ENCODE results near the gene FMO5.
"Not testable (repeated sequence)": the region's sequence is repeated elsewhere in the genome, so short reads cannot be mapped to it uniquely, and the experiment has no call there.

The FMO5 gene

DNA sequence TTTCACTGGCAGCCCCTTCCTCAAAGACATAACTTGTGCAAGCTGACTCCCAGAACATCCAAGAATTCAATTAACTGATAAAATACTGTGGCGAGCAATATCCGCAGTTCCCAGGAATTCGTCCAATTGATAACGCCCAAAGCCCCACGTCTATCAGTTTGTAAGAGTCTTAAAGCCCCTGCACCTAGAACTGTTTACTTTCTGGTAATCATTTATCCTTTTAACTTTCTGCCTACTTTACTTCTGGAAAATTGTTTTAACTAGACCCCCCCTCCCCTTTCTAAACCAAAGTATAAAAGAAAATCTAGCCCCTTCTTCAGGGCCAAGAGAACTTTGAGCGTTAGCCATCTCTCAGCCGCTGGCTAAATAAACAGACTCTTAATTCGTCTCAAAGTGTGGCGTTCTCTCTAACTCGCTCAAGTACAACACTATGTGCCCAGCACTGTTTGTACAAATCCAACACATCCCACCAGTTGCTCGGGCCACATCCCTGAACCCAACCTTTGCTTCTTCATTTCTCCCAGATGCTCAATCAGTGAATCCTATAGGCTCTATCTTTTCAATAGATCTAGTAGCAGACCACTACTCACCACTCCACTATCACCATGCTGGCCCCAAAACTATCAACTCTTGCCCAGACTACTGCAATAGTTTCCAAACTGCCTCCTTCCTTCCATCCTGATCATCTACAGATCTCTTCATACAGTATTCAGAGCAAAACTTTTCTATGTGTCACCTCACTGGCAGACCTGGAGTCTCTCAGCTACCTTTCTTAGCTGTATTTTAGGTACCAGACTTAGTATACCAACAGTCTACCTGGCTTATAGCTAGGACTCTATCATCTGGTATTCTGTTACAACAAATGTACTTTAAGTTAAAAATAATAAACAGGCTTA lies 14.0 kb upstream of the FMO5 start:
- Histone ChIP-seq H3K27me3 (ENCODE audit: control insufficient read depth, insufficient read depth, low read length) (no peaks in the 10 kb centered on the region), H3K27ac (ENCODE audit: low read depth, low read length) (no peak overlapping the region), H3K9me3 (ENCODE audit: control insufficient read depth, insufficient read depth, low read depth, low read length) (peaks cover 30% of the 10 kb centered on the region), H3K4me1 (ENCODE audit: control insufficient read depth, insufficient read depth, low read length) (peaks cover 25% of the 10 kb centered on the region), H3K4me3 (ENCODE audit: low read depth, low read length) (no peak overlapping the region), H3K36me3 (ENCODE audit: control insufficient read depth, insufficient read depth, low read length) (no peaks in the 10 kb centered on the region), H3K9ac (ENCODE audit: low read length) (no peak overlapping the region)

DNA sequence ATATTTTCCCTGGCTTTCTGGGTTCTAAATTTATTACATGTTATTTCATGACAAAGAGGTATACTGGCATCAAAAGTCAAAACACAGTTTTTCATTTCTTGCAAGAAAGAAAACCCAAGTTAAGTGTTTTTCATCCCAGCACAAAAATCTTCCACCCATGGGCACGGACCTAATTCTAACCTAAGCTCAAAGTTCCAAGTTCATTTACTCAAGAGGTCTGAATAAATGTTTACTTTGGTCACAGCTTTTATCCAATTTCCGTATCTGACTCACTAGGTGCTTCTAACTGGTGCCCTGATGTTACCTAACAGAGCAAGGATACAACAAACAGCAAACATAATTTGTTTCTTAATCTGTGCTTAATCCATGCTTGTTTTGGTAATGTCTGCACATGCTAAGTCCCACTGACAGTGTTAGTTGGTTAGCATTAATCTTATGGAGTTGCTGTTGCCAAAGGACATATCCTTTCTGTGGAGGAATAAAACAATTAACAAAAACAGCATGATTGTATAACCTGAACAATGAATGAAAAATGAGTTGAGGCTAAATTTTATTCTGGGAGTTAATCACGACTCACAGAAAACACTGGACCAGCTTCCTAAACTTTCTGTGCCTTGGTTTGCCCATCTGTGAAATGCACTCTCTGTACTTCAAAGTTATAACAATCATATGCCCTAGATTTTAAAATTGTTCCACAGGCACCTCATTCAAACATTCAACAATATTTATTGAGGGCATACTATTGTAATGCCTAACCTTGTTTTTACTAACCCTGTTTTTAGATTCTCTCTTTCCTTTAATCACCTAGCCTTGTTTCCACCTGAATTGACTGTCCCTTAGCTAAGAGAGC lies 13.1 kb upstream of the FMO5 start:
- Histone ChIP-seq H3K27ac (ENCODE audit: low read depth, low read length) (no peak overlapping the region), H3K9ac (ENCODE audit: low read length) (no peak overlapping the region), H3K27me3 (ENCODE audit: control insufficient read depth, insufficient read depth, low read length) (no peaks in the 10 kb centered on the region), H3K36me3 (ENCODE audit: control insufficient read depth, insufficient read depth, low read length) (no peaks in the 10 kb centered on the region), H3K4me1 (ENCODE audit: control insufficient read depth, insufficient read depth, low read length) (peaks cover 25% of the 10 kb centered on the region), H3K4me3 (ENCODE audit: low read depth, low read length) (no peak overlapping the region), H3K9me3 (ENCODE audit: control insufficient read depth, insufficient read depth, low read depth, low read length) (peaks cover 31% of the 10 kb centered on the region)

DNA sequence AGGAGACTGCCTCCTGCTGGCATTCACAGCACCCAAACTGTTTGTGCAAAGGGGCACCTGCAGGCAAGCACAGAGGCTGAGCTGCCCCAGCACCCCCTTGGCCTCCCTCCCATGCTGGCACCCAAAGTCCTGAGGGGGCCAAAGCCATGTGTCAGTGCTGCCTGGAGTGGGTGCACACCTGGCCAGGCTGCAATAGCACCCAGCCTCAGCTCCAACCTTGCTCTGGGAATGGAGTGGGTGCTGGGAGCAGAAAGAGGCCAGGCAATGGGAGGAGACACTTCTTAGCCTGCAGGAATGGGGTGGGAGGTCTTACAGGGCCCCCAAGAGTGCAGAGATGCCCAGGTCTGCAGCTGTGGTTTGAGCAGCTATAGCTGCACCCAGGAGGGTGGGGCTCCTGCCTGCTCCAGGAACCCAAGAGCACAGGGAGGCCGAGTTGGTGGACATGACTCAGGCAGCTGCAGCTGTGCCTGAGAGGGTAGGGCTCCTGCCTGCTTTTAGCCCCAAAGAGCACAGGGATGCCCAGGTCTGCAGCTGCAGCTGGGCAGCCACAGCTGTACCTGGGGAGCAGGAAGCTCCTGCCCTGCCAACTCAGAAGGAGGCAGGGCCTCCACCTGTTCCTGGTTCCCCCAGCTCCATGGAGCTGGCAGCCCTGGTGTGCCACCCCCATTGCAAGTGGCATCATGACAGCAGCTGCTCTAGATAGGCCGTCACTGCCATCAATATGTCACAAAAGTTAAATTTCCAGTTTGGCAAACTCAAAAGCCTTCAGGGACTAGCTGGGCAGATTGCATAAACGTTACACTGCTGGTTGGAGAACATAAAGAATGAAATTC lies 12.0 kb upstream of the FMO5 start:
- no peaks in the 10 kb centered on the region for H3K36me3 ChIP-seq (ENCODE audit: control insufficient read depth, insufficient read depth, low read length)
- no peak overlapping the region for H3K27ac ChIP-seq (ENCODE audit: low read depth, low read length)
- no peak overlapping the region for H3K4me3 ChIP-seq (ENCODE audit: low read depth, low read length)
- H3K9me3 ChIP-seq (ENCODE audit: control insufficient read depth, insufficient read depth, low read depth, low read length), result peaks cover 33% of the 10 kb centered on the region
- H3K27me3 ChIP-seq (ENCODE audit: control insufficient read depth, insufficient read depth, low read length), result no peaks in the 10 kb centered on the region
- peaks cover 25% of the 10 kb centered on the region for H3K4me1 ChIP-seq (ENCODE audit: control insufficient read depth, insufficient read depth, low read length)
- no peak overlapping the region for H3K9ac ChIP-seq (ENCODE audit: low read length)

DNA sequence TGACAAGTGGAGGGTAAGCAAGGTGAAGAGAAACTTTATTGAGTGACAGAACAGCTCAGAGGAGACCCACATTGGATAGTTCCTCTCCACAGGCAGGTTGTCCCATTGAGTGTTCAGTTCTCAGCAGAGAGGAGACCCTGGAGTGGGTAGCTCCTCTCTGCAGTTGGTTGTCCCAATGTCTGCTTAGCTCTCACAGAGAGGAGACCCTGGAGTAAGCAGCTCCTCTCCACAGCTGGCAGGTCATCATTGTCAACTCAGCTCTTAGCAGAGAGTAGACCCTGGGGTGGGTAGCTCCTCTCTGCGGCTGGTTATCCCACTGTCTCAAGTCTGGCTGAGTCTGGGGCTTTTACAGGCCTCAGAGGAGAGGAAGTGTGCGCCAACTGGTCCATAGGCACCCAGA lies 11.3 kb upstream of the FMO5 start:
- Histone ChIP-seq H3K4me3 (ENCODE audit: low read depth, low read length) (no peak overlapping the region), H3K4me1 (ENCODE audit: control insufficient read depth, insufficient read depth, low read length) (peaks cover 18% of the 10 kb centered on the region), H3K9ac (ENCODE audit: low read length) (no peak overlapping the region), H3K9me3 (ENCODE audit: control insufficient read depth, insufficient read depth, low read depth, low read length) (peaks cover 40% of the 10 kb centered on the region), H3K27me3 (ENCODE audit: control insufficient read depth, insufficient read depth, low read length) (no peaks in the 10 kb centered on the region), H3K36me3 (ENCODE audit: control insufficient read depth, insufficient read depth, low read length) (no peaks in the 10 kb centered on the region), H3K27ac (ENCODE audit: low read depth, low read length) (no peak overlapping the region)

DNA sequence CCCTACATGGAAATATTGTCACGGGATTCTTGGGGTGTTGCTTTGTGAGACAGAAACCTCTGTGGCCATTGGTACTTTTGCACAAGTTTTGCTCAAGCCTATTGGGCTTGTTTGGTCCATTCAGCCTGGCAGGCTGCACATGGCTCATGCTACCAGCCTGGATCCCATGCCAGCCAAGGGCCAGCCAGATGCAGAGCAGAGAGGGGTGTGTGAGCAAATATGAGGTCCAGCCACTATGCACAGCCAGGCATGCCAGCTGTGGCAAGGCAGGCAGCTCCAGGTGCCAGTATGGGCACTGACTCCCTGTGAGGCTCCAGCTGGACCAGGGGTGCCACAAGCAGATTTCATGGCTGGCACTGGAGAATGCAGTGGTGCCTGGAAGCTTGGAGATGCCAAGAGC lies 10.7 kb upstream of the FMO5 start:
- Histone ChIP-seq H3K9ac (ENCODE audit: low read length) (no peak overlapping the region), H3K4me3 (ENCODE audit: low read depth, low read length) (no peak overlapping the region), H3K27me3 (ENCODE audit: control insufficient read depth, insufficient read depth, low read length) (no peaks in the 10 kb centered on the region), H3K36me3 (ENCODE audit: control insufficient read depth, insufficient read depth, low read length) (no peaks in the 10 kb centered on the region), H3K27ac (ENCODE audit: low read depth, low read length) (no peak overlapping the region), H3K9me3 (ENCODE audit: control insufficient read depth, insufficient read depth, low read depth, low read length) (peaks cover 42% of the 10 kb centered on the region), H3K4me1 (ENCODE audit: control insufficient read depth, insufficient read depth, low read length) (peaks cover 14% of the 10 kb centered on the region)

DNA sequence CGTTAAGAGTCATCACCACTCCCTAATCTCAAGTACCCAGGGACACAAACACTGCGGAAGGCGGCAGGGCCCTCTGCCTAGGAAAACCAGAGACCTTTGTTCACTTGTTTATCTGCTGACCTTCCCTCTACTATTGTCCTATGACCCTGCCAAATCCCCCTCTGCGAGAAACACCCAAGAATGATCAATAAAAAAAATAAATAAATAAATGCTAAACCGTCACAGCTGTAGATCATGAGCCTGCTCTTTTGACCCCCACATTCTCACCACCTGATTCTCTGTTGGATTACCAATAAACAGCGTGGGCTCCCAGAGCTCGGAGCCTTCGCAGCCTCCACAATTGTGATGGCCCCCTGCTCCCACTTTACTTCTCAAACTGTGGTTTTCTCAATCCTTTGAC lies 8.8 kb upstream of the FMO5 start:
- H3K27ac ChIP-seq (ENCODE audit: low read depth, low read length); H3K36me3 ChIP-seq (ENCODE audit: control insufficient read depth, insufficient read depth, low read length); H3K9ac ChIP-seq (ENCODE audit: low read length); H3K4me3 ChIP-seq (ENCODE audit: low read depth, low read length); H3K27me3 ChIP-seq (ENCODE audit: control insufficient read depth, insufficient read depth, low read length); H3K4me1 ChIP-seq (ENCODE audit: control insufficient read depth, insufficient read depth, low read length): not testable (repeated sequence)
- peaks cover 42% of the 10 kb centered on the region for H3K9me3 ChIP-seq (ENCODE audit: control insufficient read depth, insufficient read depth, low read depth, low read length)

DNA sequence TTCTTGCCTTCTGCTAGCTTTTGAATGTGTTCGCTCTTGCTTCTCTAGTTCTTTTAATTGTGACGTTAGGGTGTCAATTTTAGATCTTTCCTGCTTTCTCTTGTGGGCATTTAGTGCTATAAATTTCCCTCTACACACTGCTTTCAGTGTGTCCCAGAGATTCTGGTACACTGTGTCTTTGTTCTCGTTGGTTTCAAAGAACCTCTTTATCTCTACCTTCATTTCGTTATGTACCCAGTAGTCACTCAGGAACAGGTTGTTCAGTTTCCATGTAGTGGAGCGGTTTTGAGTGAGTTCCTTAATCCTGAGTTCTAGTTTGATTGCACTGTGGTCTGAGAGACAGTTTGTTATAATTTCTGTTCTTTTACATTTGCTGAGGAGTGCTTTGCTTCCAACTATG lies 5.9 kb upstream of the FMO5 start:
- H3K9ac ChIP-seq (ENCODE audit: low read length); H3K27me3 ChIP-seq (ENCODE audit: control insufficient read depth, insufficient read depth, low read length); H3K27ac ChIP-seq (ENCODE audit: low read depth, low read length); H3K36me3 ChIP-seq (ENCODE audit: control insufficient read depth, insufficient read depth, low read length); H3K4me3 ChIP-seq (ENCODE audit: low read depth, low read length); H3K4me1 ChIP-seq (ENCODE audit: control insufficient read depth, insufficient read depth, low read length): not testable (repeated sequence)
- H3K9me3 ChIP-seq (ENCODE audit: control insufficient read depth, insufficient read depth, low read depth, low read length), result peaks cover 26% of the 10 kb centered on the region

DNA sequence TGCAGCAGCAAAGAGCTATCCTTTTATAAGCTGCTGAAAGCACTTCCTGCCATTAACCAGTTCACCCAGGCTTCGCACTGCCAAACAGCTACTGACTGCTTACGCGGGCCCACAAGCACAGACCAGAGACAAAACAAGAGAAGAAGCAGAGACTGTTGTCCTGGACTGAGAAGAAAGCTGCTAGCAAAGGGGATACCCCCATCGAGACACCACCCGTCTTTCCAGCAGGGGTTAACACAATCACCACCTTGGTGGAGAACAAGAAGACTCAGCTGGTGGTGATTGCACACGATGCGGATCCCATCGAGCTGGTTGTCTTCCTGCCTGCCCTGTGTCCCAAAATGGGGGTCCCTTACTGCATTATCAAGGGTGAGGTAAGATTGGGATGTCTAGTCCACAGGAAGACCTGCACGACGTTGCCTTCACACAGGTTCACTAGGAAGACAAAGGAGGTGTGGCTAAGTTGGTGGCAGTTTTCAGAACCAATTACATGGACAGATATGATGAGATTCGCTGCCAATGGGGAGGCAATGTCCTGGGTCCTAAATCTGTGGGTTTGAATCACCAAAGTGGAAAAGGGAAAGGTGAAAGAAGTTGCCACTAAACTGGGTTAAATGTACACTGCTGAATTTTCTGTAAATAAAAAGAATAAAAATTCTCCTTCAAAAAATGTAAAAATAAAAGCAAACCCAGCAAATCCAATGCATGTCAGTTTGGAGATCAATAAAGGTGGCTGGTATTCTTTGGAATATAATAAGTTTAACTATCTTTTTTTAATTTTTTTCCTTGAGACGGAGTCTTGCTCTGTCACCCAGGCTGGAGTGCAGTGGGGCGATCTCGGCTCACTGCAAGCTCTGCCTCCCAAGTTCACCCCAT lies 1.2 kb downstream of the FMO5 start:
- peaks cover 15% of the 10 kb centered on the region for H3K27me3 ChIP-seq (ENCODE audit: control insufficient read depth, insufficient read depth, low read length)
- H3K36me3 ChIP-seq (ENCODE audit: control insufficient read depth, insufficient read depth, low read length), result no peaks in the 10 kb centered on the region
- H3K4me3 ChIP-seq (ENCODE audit: low read depth, low read length), result 0 out of 2 replicates have a peak overlapping the region, but pooled peaks have one; percentile 18
- no peak overlapping the region for H3K27ac ChIP-seq (ENCODE audit: low read depth, low read length)
- no peak overlapping the region for H3K9ac ChIP-seq (ENCODE audit: low read length)
- no peaks in the 10 kb centered on the region for H3K9me3 ChIP-seq (ENCODE audit: control insufficient read depth, insufficient read depth, low read depth, low read length)
- H3K4me1 ChIP-seq (ENCODE audit: control insufficient read depth, insufficient read depth, low read length), result peaks cover 7% of the 10 kb centered on the region

DNA sequence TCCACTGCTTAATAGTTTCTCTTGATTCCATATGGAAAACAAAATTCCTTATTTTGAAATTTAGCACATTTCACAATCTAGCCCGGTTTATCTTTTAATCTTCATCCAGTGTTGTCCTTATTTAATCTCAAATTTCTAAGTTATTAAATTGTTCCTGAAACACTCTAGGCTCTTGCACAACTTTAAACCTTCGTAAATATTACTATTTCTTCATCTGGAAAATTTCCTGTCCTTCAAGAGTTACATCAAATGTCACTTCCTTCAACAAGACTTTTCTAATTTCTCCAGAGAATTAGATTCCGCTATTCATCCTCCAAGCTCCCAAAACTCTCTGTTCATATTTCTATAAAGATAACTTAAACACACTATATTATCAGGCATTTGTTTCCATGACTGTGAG lies 6.5 kb downstream of the FMO5 start:
- Histone ChIP-seq H3K36me3 (ENCODE audit: control insufficient read depth, insufficient read depth, low read length) (no peaks in the 10 kb centered on the region), H3K4me3 (ENCODE audit: low read depth, low read length) (no peak overlapping the region), H3K9me3 (ENCODE audit: control insufficient read depth, insufficient read depth, low read depth, low read length) (no peaks in the 10 kb centered on the region), H3K9ac (ENCODE audit: low read length) (no peak overlapping the region), H3K4me1 (ENCODE audit: control insufficient read depth, insufficient read depth, low read length) (peaks cover 2% of the 10 kb centered on the region), H3K27me3 (ENCODE audit: control insufficient read depth, insufficient read depth, low read length) (peaks cover 2% of the 10 kb centered on the region; the same call in 1 of the 2 replicates), H3K27ac (ENCODE audit: low read depth, low read length) (no peak overlapping the region)

DNA sequence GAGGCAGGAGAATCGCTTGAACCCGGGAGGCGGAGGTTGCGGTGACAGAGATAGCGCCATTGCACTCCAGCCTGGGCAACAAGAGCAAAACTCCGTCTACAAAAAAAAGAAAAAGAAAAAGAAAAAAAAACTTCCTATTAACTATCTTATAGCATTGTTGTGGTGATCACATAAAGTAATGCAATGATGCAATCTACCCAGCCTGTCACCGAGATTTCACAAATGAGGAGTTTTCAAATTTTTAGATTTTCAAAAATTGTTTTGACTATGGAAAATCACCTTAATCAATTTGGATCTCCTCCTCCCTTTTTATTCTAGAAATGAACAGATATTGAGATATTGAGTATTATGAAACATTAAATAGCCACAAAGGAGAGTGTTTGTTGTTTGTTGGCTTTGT lies 8.0 kb downstream of the FMO5 start:
- Histone ChIP-seq H3K36me3 (ENCODE audit: control insufficient read depth, insufficient read depth, low read length) (no peaks in the 10 kb centered on the region), H3K4me3 (ENCODE audit: low read depth, low read length) (no peak overlapping the region), H3K9me3 (ENCODE audit: control insufficient read depth, insufficient read depth, low read depth, low read length) (no peaks in the 10 kb centered on the region), H3K4me1 (ENCODE audit: control insufficient read depth, insufficient read depth, low read length) (no peaks in the 10 kb centered on the region), H3K27ac (ENCODE audit: low read depth, low read length) (no peak overlapping the region), H3K27me3 (ENCODE audit: control insufficient read depth, insufficient read depth, low read length) (no peaks in the 10 kb centered on the region), H3K9ac (ENCODE audit: low read length) (no peak overlapping the region)

Measured in HUES6 (cell line).